HL-60 (cell line): ENCODE data around the gene NCCRP1.

Source experiments
- DNase-seq, 2 experiments: peaks; one replicate each; pipeline ENCODE4 v3.0.0-alpha.2; 2010 to 2020; ENCODE audit warnings: low read depth in 1 of 2, low spot score in 1 of 2
- H3K27ac ChIP-seq: fragments of 250-450 bp; sonication (Bioruptor Pico); replicated peaks from 2 replicates; pipeline ENCODE4 v1.5.1; 2020; ENCODE audit warnings: mild to moderate bottlenecking, moderate library complexity
- H3K27me3 ChIP-seq: fragments of 250-450 bp; sonication (Bioruptor Pico); 2 replicates; pipeline ENCODE4 v1.5.1; 2021; ENCODE audit warnings: mild to moderate bottlenecking, moderate library complexity; ENCODE audit not compliant: insufficient read depth, poor library complexity, severe bottlenecking
- H3K4me3 ChIP-seq: replicated peaks from 2 replicates; pipeline ENCODE4 v1.5.1; 2011; ENCODE audit warnings: mild to moderate bottlenecking, control low read depth, low read length; ENCODE audit not compliant: insufficient read depth
- CTCF ChIP-seq: IDR thresholded peaks from one replicate; pipeline ENCODE4 v1.5.1; 2011; ENCODE audit warnings: low read length, control low read depth, inconsistent platforms; ENCODE audit not compliant: insufficient read depth
- GABPA ChIP-seq: IDR thresholded peaks from 2 replicates; pipeline ENCODE4 v1.6.1; 2012; ENCODE audit warnings: low read depth
- POLR2AphosphoS5 ChIP-seq: IDR thresholded peaks from 2 replicates; pipeline ENCODE4 v1.6.1; 2012; ENCODE audit warnings: low read depth
- REST ChIP-seq: IDR thresholded peaks from 2 replicates; pipeline ENCODE4 v1.6.1; 2012; ENCODE audit warnings: low read depth; ENCODE audit not compliant: insufficient replicate concordance
- SPI1 ChIP-seq: IDR thresholded peaks from 2 replicates; pipeline ENCODE4 v1.6.1; 2012; ENCODE audit warnings: low read depth, mild to moderate bottlenecking, borderline replicate concordance

The NCCRP1 gene

GRCh38 chr19:39200803-39201115 lies 4.0 kb downstream of the NCCRP1 start:
- no peak overlapping the region for H3K27ac ChIP-seq
- H3K27me3 ChIP-seq: peaks cover 60% of the 10 kb centered on the region
- DNase-seq: no peak
- H3K4me3 ChIP-seq: no peak overlapping the region
- TF ChIP-seq POLR2AphosphoS5: no peak
- no peak for TF ChIP-seq REST
- no peak for TF ChIP-seq CTCF
- TF ChIP-seq SPI1: no peak
- no peak for TF ChIP-seq GABPA

GRCh38 chr19:39202998-39203355 lies 6.2 kb downstream of the NCCRP1 start:
- Histone ChIP-seq H3K4me3 (no peak overlapping the region), H3K27ac (no peak overlapping the region), H3K27me3 (peaks cover 44% of the 10 kb centered on the region)
- DNase-seq: no peak
- no peak for TF ChIP-seq REST
- TF ChIP-seq GABPA: no peak
- no peak for TF ChIP-seq SPI1
- TF ChIP-seq CTCF: no peak
- no peak for TF ChIP-seq POLR2AphosphoS5

GRCh38 chr19:39203372-39204341 lies 6.9 kb downstream of the NCCRP1 start, which contains the start of gene SYCN:
Gene SYCN, minus strand, starts transcription at chr19:39204263. Its CDS starts 9 bp downstream, at chr19:39204254.
- no peak for DNase-seq
- TF ChIP-seq REST (no peak), POLR2AphosphoS5 (no peak), GABPA (no peak), SPI1 (no peak), CTCF (no peak)
- H3K4me3 ChIP-seq: no peak within 1 kb of the TSS
- no peak within 1 kb of the TSS for H3K27ac ChIP-seq
- H3K27me3 ChIP-seq: peaks cover 40% of the 10 kb centered on the region
